Measurements from ENCODE around the gene NEO1.

The NEO1 gene

GRCh38 chr15:73239564-73240215, 187.4 kb downstream of the NEO1 start:
- DNase-seq (ENCODE audit: extremely low read depth, low read depth): no peak
- no peak; the same call in 1 of the 2 replicates for TF ChIP-seq CTCF (IDR thresholded peaks at IDR 0.05; ENCODE audit: low read depth, low read length)

- TF ChIP-seq CTCF (IDR thresholded peaks at IDR 0.05; ENCODE audit: low read depth, low read length): peak; percentile 81
- peak; percentile 27 for DNase-seq (ENCODE audit: extremely low read depth, low read depth)
Observed at GRCh38 chr15:73240866-73241499, 188.7 kb downstream of the NEO1 start.

- no peak for TF ChIP-seq CTCF (IDR thresholded peaks at IDR 0.05; ENCODE audit: low read depth, low read length)
- no peak for DNase-seq (ENCODE audit: extremely low read depth, low read depth)
Observed at GRCh38 chr15:73244333-73244732, 192.1 kb downstream of the NEO1 start.

GRCh38 chr15:73246439-73246838, 194.2 kb downstream of the NEO1 start:
- no peak for TF ChIP-seq CTCF (IDR thresholded peaks at IDR 0.05; ENCODE audit: low read depth, low read length)
- DNase-seq (ENCODE audit: extremely low read depth, low read depth): no peak

GRCh38 chr15:73246898-73247297, 194.6 kb downstream of the NEO1 start:
- no peak for TF ChIP-seq CTCF (IDR thresholded peaks at IDR 0.05; ENCODE audit: low read depth, low read length)
- no peak for DNase-seq (ENCODE audit: extremely low read depth, low read depth)

GRCh38 chr15:73247331-73247730, 195.1 kb downstream of the NEO1 start:
- no peak for TF ChIP-seq CTCF (IDR thresholded peaks at IDR 0.05; ENCODE audit: low read depth, low read length)
- no peak for DNase-seq (ENCODE audit: extremely low read depth, low read depth)

- no peak for TF ChIP-seq CTCF (IDR thresholded peaks at IDR 0.05; ENCODE audit: low read depth, low read length)
- no peak for DNase-seq (ENCODE audit: extremely low read depth, low read depth)
Observed at GRCh38 chr15:73249499-73249898, 197.2 kb downstream of the NEO1 start.
